ENCODE measurements around the gene RHOXF2B.
"Not testable (repeated sequence)": the region's sequence is repeated elsewhere in the genome, so short reads cannot be mapped to it uniquely, and the experiment has no call there.

RHOXF2B gene

DNA sequence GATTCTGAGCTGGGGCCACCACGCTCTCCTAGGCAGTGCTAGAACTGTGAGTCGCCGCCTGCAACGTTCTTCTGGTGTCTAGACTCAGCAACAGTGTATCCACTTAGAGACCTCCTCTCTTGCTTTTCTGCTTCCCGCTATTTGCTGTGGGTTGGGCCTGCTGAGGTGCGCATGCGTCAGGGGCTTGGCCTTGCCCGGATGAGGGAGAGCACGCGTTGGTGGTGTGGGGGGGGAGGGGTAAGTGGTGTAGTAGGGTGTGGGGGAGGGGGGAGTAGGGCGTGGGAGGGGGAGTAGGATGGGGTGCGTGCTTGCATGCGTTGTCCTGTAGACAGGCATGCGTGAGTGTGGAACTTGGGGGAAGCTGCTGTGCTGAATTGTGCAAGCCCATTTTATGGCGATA lies at the start of gene RHOXF2B:
TSS of gene RHOXF2B (minus strand) at position 101 of the 400 bp plus-strand sequence. CDS start 138 bp downstream, outside the sequence.
- not testable (repeated sequence) for DNase-seq (ENCODE audit: low read depth in 3 of 3, low spot score in 1 of 3)

DNA sequence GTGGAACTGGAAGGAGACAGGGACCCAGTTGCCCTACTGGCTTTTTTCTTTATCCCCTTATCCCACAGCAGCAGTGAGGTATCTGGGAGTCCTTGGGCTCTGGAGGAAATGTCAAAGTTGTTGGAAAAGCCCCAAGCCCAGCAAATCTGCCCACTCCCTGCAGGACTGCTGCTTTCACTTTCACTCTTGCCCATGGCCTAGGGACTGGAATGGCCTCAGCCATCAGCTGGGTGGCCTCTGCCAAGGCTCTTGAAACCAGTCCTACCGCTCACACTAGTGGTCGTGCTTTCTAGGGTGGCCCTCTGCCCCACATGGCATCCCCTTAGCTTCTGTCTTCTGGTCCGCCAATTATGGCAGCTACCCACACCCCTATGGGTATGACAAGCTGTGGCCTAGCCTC lies 48.0 kb upstream of the RHOXF2B start:
- DNase-seq (ENCODE audit: low read depth in 3 of 3, low spot score in 1 of 3): no peak

- no peak for DNase-seq (ENCODE audit: low read depth in 3 of 3, low spot score in 1 of 3)
Measured at GRCh38 chrX:120120223-120120622, 42.7 kb upstream of the RHOXF2B start.

GRCh38 chrX:120115438-120115963 lies 38.0 kb upstream of the RHOXF2B start, which contains the start of gene RHOXF1:
TSS of gene RHOXF1 (minus strand) at chrX:120115913. CDS start at chrX:120115862, 51 bp downstream.
- no peak for DNase-seq (ENCODE audit: low read depth in 3 of 3, low spot score in 1 of 3)

GRCh38 chrX:120111611-120112010 lies 34.1 kb upstream of the RHOXF2B start:
- no peak for DNase-seq (ENCODE audit: low read depth in 3 of 3, low spot score in 1 of 3)

DNA sequence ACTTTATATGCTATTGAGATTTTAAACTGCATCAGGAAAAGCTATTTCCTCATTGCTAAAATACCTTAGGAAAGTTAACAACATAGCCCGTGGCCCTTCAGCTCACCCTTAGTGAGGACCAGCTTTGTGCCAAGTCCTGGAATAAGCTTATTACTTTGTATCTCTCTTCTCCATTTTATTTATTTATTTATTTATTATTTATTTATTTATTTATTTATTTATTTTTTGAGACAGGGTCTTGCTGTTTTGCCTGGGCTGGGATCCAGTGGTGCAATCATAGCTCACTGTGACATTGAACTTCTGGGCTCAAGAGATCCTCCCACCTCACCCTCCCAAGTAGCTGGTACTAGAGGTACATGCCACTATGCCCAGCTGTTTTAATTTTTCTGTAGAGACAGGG lies 31.9 kb upstream of the RHOXF2B start:
- no peak for DNase-seq (ENCODE audit: low read depth in 3 of 3, low spot score in 1 of 3)

DNA sequence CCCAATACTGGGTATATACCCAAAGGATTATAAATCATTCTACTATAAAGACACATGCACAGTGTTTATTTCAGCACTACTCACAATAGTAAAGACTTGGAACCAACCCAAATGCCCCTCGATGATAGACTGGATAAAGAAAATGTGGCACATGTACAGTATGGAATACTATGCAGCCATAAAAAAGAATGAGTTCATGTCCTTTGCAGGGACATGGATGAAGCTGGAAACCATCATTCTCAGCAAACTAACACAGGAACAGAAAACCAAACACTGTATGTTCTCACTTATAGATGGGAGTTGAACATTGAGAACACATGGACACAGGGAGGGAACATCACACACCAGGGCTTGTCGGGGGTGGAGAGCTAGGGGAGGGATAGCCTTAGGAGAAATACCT lies 27.2 kb upstream of the RHOXF2B start:
- DNase-seq (ENCODE audit: low read depth in 3 of 3, low spot score in 1 of 3): not testable (repeated sequence)

DNA sequence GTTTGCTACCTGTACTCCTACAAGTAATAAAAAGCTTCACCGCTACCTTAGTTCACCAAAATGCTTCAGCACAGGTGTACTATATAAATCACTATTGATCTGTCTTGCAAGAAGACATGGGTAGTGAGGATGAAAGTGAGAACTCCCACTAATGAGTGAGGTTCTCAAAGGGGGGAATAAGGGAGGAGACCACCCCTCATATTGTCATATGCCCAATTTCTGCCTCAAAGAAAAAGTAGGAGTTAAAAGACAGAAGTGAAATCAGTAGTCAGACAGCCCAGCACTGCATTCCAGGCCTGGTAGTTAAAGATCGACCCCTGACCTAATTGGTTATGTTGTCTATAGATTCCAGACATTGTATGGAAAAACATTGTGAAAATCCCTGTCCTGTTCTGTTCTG lies 23.6 kb upstream of the RHOXF2B start:
- DNase-seq (ENCODE audit: low read depth in 3 of 3, low spot score in 1 of 3): not testable (repeated sequence)

DNA sequence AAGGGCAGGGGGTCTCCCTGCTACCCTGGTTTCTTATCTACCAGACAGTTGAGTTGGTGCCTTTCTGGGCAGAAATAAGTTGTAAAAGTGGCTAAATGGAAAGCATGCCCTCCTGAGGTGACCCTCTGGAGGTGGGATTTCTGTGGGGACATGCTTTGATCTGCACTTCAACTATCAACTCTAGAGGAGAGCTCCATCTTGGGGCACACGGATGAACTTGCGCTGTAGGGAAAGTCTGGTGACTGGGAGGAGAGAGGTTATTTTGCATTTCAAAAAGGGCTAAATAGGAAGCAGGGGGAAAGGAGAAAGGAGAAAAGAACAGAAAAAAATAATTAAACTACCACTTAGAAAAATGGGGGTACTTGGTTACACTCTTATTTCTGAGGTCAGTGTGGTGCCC lies 12.7 kb upstream of the RHOXF2B start:
- DNase-seq (ENCODE audit: low read depth in 3 of 3, low spot score in 1 of 3): no peak

DNA sequence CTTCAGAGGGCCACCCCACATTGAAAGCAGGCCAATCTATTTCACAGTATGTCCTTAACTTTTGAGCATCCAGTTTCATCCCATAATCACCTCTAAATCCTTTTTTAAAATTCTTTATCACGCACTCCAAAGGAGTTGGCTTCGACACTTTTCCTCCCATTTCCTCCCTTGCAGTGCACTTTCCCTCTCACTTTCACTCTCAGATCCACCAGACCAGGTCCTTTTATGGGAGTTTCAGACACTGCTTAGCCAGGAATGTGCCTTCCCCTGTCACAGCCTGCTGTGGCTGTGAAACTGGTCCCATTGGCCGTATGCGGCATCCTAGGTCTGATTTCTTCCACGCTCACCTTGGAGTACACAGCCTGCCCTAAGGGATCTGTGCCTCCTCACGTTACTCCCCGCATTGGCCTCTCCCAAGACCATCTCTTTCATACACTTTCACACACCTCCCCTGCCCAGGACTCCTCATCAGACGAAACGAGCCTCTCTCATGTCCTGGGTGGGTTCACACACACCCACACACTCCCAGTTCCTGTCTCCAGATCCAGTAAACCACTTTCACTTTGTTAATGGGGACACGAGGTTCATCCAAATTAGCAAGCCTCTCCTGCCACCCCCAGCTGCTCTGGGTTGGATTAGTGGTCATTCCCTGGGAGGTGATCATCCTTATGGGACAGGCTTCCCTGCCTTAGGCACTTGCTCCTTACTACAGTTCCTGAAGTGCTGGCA lies 10.0 kb upstream of the RHOXF2B start:
- no peak for DNase-seq (ENCODE audit: low read depth in 3 of 3, low spot score in 1 of 3)

GRCh38 chrX:120085553-120086185 lies 8.2 kb upstream of the RHOXF2B start:
- DNase-seq (ENCODE audit: low read depth in 3 of 3, low spot score in 1 of 3): not testable (repeated sequence)

- not testable (repeated sequence) for DNase-seq (ENCODE audit: low read depth in 3 of 3, low spot score in 1 of 3)
Measured at GRCh38 chrX:120066169-120066568, 11.3 kb downstream of the RHOXF2B start.

- not testable (repeated sequence) for DNase-seq (ENCODE audit: low read depth in 3 of 3, low spot score in 1 of 3)
Measured at GRCh38 chrX:120042712-120043111, 34.8 kb downstream of the RHOXF2B start.

DNA sequence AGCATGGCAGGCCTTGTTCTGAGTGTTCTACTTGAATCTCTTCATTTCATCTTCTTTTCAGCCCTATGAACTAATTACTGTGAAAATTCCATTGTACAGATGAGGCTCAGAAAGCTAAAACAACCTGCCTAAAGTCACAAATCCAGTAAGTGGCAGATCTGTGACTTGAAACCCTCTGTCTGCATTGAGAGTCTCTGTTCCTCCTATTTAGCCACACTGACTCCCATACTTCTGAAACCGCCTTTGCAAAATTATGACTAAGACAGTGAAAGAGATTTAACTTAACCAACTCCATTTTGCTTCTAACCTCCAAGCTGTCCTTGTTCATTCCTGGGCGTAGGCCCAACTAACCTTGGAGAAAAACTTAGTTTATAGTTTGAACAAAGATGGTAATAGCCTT lies 35.2 kb downstream of the RHOXF2B start:
- not testable (repeated sequence) for DNase-seq (ENCODE audit: low read depth in 3 of 3, low spot score in 1 of 3)

GRCh38 chrX:120040176-120040575 lies 37.3 kb downstream of the RHOXF2B start:
- not testable (repeated sequence) for DNase-seq (ENCODE audit: low read depth in 3 of 3, low spot score in 1 of 3)

GRCh38 chrX:120039087-120039733 lies 38.3 kb downstream of the RHOXF2B start:
- DNase-seq (ENCODE audit: low read depth in 3 of 3, low spot score in 1 of 3): not testable (repeated sequence)

- DNase-seq (ENCODE audit: low read depth in 3 of 3, low spot score in 1 of 3): no peak
Measured at GRCh38 chrX:120036704-120037103, 40.8 kb downstream of the RHOXF2B start.

- not testable (repeated sequence) for DNase-seq (ENCODE audit: low read depth in 3 of 3, low spot score in 1 of 3)
Measured at GRCh38 chrX:120035522-120036309, 41.8 kb downstream of the RHOXF2B start.

DNA sequence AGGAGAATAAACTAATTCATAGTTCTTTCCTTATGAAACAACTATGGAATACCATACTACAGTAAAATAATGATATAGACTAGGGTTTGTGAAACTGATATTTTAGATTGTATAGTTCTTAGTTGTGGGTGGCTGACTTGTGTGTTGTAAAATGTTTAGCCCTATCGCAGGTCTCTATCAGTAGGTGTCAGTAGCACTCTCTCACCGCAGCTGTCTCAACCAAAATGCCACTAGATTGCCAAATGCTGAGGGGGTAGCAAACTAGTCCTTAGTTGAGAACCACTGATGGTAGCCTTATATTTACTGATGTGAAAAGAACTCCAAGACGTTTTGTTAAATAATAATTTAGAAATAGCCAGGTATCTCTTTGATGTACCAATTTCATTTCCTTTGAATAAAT lies 48.1 kb downstream of the RHOXF2B start:
- no peak for DNase-seq (ENCODE audit: low read depth in 3 of 3, low spot score in 1 of 3)

- no peak for DNase-seq (ENCODE audit: low read depth in 3 of 3, low spot score in 1 of 3)
Measured at GRCh38 chrX:120023259-120023658, 54.2 kb downstream of the RHOXF2B start.

- DNase-seq (ENCODE audit: low read depth in 3 of 3, low spot score in 1 of 3): no peak
Measured at GRCh38 chrX:120022763-120023162, 54.7 kb downstream of the RHOXF2B start.
